DOHH2 (cell line): Measurements from ENCODE around the gene F12.

ENCODE experiments used
- CTCF ChIP-seq: fragments of 200-600 bp; sonication (generic); IDR thresholded peaks from one replicate; pipeline ENCODE4 v1.5.1; 2014; ENCODE audit warnings: antibody characterized with exemption, mild to moderate bottlenecking, low read depth, low read length; ENCODE audit not compliant: poor library complexity, severe bottlenecking
- EZH2phosphoT487 ChIP-seq: fragments of 200-600 bp; sonication (generic); IDR thresholded peaks from 2 replicates; pipeline ENCODE4 v1.6.1; 2017; ENCODE audit warnings: borderline replicate concordance, mild to moderate bottlenecking, antibody characterized with exemption, low read length, moderate library complexity, mixed read lengths

DNA sequence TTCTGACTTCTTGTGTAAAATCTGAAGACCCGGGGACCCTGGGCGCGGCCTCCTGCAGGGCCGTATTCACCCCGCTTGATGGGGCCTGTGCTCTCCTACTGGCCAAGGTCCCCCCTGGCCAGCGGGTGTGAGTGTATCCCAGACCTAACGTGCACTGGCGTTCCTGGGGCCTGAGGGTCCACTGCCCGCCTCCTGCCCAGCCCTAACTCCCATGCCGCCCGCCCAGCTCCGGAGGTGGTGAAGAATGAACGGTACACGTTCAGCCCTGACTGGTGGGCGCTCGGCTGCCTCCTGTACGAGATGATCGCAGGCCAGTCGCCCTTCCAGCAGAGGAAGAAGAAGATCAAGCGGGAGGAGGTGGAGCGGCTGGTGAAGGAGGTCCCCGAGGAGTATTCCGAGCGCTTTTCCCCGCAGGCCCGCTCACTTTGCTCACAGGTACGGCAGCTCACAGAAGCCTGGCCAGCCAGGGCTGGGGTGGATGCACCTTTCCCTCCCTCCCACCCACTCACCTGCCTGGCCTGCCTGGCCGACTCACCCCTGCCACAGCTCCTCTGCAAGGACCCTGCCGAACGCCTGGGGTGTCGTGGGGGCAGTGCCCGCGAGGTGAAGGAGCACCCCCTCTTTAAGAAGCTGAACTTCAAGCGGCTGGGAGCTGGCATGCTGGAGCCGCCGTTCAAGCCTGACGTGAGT, 26.6 kb upstream of the F12 start:
- TF ChIP-seq CTCF (no peak), EZH2phosphoT487 (no peak)
